ENCODE results near the gene NUTM2F. TPM values are rescaled to one million over a fixed set of nuclear protein-coding genes. Genes with fewer than 3 reads are reported as not detected.
"Not testable (repeated sequence)": the region's sequence is repeated elsewhere in the genome, so short reads cannot be mapped to it uniquely, and the experiment has no call there.

NUTM2F gene
- total and polyA plus RNA-seq, 7 donors = 0.03 TPM; not detected in 6

DNA sequence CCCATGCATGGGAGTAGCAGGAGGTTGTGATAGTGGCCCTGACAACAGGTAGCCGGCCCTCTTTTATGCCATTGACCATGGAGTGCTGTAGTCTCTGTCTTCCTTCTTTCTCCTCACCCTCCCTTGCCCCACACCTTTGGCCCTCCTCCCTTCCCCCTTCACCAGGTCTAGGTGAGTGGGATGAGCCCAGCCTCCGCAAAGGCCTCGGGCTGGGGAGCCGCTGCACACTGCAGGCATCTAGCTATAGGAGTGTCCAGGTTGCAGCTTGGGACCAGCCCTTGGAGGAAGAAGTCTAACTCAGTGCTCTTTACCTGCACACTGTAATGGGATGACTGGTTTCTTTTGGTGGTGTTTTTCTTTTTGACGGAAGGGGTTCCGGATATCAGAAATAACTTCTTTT, 12.3 kb upstream of the NUTM2F start:
- ATAC-seq; intact Hi-C loops (cut with DNase I): not testable (repeated sequence)
- 65 to 95% (median 95%) methylated on average over 2 to 5 of the region's 6 CpGs for WGBS, 3 donors

DNA sequence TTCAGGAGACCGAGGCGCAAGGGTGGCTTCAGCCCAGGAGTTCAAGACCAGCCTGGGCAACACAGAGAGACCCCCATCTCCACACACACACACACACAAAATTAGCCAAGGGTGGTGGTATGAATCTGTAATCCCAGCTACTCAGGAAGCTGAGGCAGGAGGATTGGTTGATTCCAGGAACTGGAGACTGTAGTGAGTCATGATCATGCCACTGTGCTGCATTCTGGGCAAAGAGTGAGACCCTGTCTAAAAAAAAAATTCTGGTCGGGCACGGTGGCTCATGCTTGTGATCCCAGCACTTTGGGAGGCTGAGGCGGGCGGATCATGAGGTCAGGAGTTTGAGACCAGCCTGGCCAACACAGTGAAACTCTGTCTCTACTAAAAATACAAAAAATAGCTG, 11.2 kb upstream of the NUTM2F start:
- intact Hi-C loops (cut with DNase I); H3K27ac ChIP-seq; DNase-seq; H3K9me3 ChIP-seq; ATAC-seq; H3K4me3 ChIP-seq; H3K36me3 ChIP-seq (ENCODE audit: insufficient read depth in 1 of 2, low read depth in 1 of 2); H3K4me1 ChIP-seq; H3K27me3 ChIP-seq (ENCODE audit: insufficient read depth in 3 of 3, low read length in 2 of 3): not testable (repeated sequence)
- 91 to 92% (median 92%) methylated on average over 6 of the region's 6 CpGs for WGBS, 3 donors

More for the DNA sequence above, 12.3 kb upstream of the NUTM2F start:
- H3K27me3 ChIP-seq (ENCODE audit: insufficient read depth in 3 of 3, low read length in 2 of 3); H3K4me1 ChIP-seq; H3K9me3 ChIP-seq; H3K27ac ChIP-seq; DNase-seq; H3K36me3 ChIP-seq (ENCODE audit: insufficient read depth in 1 of 2, low read depth in 1 of 2); H3K4me3 ChIP-seq: not testable (repeated sequence)

DNA sequence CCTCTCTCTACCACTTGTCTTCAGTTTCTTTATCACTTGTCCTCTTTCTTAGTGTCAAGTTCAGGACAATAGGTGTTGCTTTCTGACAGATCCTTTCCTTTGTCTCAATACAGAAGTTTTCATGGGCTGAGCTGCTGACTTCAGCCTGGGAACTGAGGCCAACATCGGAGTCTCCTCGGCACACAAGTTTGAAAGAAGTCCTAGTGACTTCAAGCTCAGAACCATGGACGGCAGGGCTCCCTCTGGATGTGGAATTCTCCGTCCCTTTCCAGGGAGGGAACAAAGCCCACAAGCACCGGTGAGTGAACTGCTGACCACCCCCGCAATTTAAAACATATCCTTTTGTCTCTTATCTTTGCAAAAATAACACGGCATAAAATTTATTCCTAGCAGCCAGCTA, 10.3 kb upstream of the NUTM2F start:
- H3K36me3 ChIP-seq (ENCODE audit: insufficient read depth in 1 of 2, low read depth in 1 of 2); H3K27me3 ChIP-seq (ENCODE audit: insufficient read depth in 3 of 3, low read length in 2 of 3); H3K4me3 ChIP-seq; H3K4me1 ChIP-seq; H3K27ac ChIP-seq; H3K9me3 ChIP-seq; intact Hi-C loops (cut with DNase I); ATAC-seq; DNase-seq: not testable (repeated sequence)
- 63 to 69% (median 68%) methylated on average over 7 of the region's 7 CpGs for WGBS, 3 donors

DNA sequence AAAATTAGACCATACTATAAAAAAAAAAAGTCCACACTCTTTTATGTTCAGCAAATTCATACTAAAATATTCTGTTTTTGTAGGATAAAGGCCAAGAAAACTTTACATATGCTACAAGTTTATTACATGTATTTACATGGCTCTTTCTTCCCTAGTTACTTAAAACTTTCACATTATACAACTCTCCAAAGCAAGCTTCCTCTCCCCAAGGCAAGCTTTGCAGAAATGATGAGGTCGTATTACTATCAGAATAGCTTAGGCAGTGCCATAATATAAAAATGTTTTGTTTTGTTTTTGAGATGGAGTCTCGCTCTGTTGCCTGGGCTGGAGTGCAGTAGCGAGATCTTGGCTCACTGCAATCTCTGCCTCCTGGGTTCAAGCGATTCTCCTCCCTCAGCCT, 8.0 kb upstream of the NUTM2F start:
- intact Hi-C loops (cut with DNase I); H3K27me3 ChIP-seq (ENCODE audit: insufficient read depth in 3 of 3, low read length in 2 of 3); ATAC-seq; H3K27ac ChIP-seq; H3K9me3 ChIP-seq; DNase-seq; H3K4me3 ChIP-seq; H3K36me3 ChIP-seq (ENCODE audit: insufficient read depth in 1 of 2, low read depth in 1 of 2); H3K4me1 ChIP-seq: not testable (repeated sequence)
- whole genome bisulfite sequencing, 3 donors = 85 to 90% (median 88%) methylated on average over 3 to 4 of the region's 4 CpGs

DNA sequence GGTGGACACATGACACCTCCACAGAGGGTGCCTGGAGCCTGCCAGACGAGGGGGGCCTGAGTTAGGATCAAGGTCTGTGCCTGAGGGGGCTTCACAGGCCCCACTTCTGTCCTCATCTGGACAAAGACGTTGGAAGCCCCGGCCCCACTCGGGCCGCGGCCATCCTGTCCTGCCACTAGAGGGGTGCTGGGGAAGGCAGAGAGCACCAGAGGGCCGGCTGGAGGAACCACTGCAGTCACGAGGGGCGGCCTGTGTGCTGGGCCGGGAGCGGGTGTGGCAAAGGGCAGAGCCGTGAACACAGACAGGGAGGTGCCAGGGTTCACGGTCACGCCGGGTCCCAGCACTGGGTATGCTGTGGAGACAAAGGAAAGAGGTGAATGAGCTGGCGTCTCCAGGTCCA, 2.9 kb downstream of the NUTM2F start:
- DNase-seq; H3K4me3 ChIP-seq; H3K9me3 ChIP-seq; H3K36me3 ChIP-seq (ENCODE audit: insufficient read depth in 1 of 2, low read depth in 1 of 2); intact Hi-C loops (cut with DNase I); H3K27me3 ChIP-seq (ENCODE audit: insufficient read depth in 3 of 3, low read length in 2 of 3); ATAC-seq; H3K27ac ChIP-seq; H3K4me1 ChIP-seq: not testable (repeated sequence)
- 73 to 81% (median 77%) methylated on average over 15 of the region's 16 CpGs for WGBS, 3 donors

DNA sequence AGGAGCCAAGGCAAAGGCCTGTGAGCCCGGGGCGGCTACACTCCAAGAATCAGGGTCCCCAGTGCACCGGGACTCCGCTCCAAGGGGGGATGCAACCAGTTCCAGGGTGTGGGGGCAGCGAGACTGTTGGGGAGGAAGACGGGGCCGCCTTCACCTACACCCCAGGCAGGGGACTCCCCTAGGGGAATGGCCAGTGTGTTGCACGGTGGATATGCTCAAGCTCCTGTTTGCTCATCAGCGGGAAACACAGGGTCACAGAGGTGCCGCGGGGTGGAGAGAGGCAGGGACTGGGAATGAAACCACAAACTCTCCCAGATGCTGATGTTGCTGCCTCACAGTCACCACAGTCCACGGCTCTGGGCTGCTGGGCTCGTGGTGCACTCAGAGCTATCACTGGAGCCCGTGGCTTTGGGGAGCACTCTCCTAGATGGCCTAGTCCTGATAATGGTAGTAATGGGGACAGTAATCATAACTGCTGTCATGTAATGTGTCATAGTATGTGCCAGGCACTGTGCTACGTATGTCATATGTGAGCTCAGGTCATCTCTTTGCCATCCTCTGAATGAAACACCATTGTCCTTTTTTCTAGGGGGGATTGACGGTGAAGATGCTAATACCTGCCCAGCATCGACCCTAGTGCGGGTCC, 5.2 kb downstream of the NUTM2F start:
- DNase-seq; H3K27me3 ChIP-seq (ENCODE audit: insufficient read depth in 3 of 3, low read length in 2 of 3): not testable (repeated sequence)
- 82 to 83% (median 82%) methylated on average over 10 to 13 of the region's 18 CpGs for WGBS, 3 donors

DNA sequence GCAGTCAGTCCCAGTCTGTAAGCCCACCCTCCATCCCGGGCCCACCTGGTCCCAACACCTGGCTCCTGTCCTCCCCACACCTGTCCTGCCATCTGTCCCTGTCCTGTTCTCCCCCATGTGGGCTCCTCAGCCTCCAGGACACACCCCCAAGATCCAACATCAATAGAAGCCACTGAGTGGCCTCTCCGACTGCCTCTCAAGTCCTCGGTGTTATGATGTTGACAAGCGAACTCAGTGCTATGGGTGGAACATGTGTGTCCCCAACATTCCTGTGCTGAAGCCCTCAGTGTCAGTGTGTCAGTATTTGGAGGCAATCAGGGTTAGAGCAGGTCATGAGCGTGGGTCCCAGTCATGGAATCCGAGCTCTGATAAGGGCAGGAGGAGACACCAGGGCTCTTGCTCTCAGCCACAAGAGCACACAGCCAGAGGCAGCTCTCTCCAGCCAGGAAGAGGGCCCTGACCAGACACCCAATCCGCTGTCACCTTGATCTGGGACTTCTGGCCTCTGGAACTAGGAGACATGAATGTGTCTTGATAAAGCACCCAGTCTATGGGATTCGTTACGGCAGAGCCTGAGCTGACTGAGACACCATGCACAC, 6.0 kb downstream of the NUTM2F start:
- H3K27ac ChIP-seq; ATAC-seq; H3K4me1 ChIP-seq; intact Hi-C loops (cut with DNase I); H3K4me3 ChIP-seq; H3K36me3 ChIP-seq (ENCODE audit: insufficient read depth in 1 of 2, low read depth in 1 of 2); H3K9me3 ChIP-seq; DNase-seq; H3K27me3 ChIP-seq (ENCODE audit: insufficient read depth in 3 of 3, low read length in 2 of 3): not testable (repeated sequence)
- 76 to 98% (median 91%) methylated on average over 4 to 7 of the region's 9 CpGs for WGBS, 3 donors

More for the DNA sequence above, 5.2 kb downstream of the NUTM2F start:
- ATAC-seq; intact Hi-C loops (cut with DNase I); H3K4me1 ChIP-seq; H3K27ac ChIP-seq; H3K36me3 ChIP-seq (ENCODE audit: insufficient read depth in 1 of 2, low read depth in 1 of 2); H3K9me3 ChIP-seq; H3K4me3 ChIP-seq: not testable (repeated sequence)

DNA sequence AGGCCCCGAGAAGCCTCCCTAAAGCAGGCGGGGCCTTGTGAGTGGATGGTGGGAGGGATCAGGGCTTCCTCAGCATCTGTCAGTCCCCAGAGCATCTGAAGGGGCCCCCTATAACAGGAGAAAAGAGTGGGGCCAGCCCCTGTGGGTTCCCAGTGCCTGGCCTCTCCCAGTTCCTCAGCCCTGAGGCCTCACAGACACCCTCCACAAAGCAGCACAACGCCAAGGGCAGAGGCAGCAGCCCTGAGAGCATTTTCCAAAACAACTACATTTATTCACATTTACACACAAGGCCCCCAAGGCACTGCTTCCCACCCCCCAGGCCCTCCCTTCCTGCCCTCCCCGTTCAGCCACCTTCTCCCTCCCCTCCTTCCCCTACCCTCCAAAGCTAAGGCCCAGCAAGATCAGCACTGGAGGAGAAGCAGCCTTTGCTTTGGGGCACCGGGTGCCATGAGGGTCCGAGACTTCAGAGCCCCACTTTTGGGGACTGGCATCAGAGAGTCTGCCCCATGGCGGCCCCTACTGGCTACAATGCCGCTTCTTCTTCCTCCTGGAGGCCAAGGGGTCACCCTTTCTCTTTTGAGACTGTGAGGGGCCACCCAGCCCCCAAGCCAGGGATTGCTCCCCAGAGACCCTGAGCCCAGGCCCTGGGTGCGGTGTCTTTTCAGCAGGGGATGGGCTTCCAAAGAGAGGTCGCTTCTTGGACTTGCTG, 10.3 kb downstream of the NUTM2F start:
- H3K9me3 ChIP-seq; ATAC-seq; H3K4me1 ChIP-seq; H3K36me3 ChIP-seq (ENCODE audit: insufficient read depth in 1 of 2, low read depth in 1 of 2); H3K27me3 ChIP-seq (ENCODE audit: insufficient read depth in 3 of 3, low read length in 2 of 3); DNase-seq; intact Hi-C loops (cut with DNase I); H3K27ac ChIP-seq; H3K4me3 ChIP-seq: not testable (repeated sequence)
- WGBS, 3 donors = no CpG with 5 or more reads among the region's 10 CpGs

DNA sequence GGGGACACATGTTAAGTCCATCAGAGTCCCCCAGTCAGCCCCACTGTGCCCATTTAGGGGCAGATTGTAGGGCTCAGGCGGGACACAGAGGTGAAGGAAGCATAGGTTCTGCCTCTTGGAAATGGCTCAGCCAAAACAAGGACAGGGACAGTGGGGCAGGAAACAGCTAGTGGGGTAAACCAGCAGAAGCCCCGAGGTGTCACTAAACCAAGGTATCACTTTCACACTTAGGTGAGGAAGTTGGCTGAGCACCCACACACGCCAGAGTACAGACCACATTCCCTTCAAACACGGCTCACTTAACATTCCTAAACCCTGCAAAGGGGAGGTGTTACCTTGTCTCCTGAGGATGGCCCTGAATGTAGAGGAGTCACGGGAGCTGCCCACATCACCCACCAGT, 12.2 kb downstream of the NUTM2F start:
- WGBS, 3 donors = 50 to 67% methylated on average over 2 of the region's 5 CpGs; no CpG with 5 or more reads in 1 of the 3 donors
- intact Hi-C loops (cut with DNase I); H3K4me1 ChIP-seq; DNase-seq; H3K27ac ChIP-seq; H3K4me3 ChIP-seq; ATAC-seq; H3K36me3 ChIP-seq (ENCODE audit: insufficient read depth in 1 of 2, low read depth in 1 of 2); H3K9me3 ChIP-seq; H3K27me3 ChIP-seq (ENCODE audit: insufficient read depth in 3 of 3, low read length in 2 of 3): not testable (repeated sequence)

DNA sequence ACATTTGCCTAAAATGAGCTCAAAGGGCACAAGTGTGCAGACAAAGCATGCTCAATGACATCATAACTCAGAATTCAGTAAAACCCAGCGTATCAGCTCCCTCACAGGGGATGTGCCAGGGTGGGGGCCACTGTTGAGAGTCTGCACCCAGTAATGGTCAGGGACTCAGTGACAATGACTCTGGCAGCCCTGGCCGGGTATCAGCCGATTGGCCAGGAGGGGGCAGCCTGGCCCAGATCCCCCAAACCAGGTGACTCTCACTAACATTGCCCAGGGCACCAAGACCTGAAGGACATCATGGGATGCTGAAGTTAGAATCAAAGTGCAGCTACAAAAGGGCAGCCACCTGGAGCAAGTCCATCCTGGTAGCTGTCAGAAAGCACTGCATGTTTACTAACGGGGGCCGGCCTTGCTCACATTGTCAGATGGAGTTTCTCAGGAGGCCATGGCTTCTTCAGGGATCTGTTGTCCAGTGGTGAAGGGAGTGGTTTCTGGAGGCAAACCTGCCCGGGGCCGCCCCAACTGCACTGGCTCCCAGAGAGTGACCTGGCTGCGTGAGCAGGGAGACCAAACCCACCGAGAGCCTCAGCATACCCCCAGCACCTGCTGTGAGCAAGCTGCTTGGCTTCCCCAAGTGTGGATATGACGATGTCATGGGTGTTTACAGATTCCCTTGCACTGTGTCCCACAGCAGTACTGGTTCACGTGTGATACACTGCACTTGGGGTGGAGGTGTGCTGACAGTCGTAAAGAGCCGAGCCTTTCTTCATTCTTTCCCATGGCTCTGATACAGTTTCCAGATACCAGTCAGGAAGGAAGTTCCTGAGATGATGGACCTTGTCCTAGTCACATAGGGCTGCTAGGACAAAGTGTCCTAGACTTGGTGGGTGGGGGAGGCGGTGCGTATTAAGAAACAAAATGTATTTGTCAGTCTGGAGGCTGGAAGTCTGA, 13.1 kb downstream of the NUTM2F start:
- ATAC-seq = peak in 3 of 4 donors; percentile 38 to 56 (median 51)
- H3K36me3 ChIP-seq (ENCODE audit: insufficient read depth in 1 of 2, low read depth in 1 of 2); intact Hi-C loops (cut with DNase I); H3K27me3 ChIP-seq (ENCODE audit: insufficient read depth in 3 of 3, low read length in 2 of 3); H3K9me3 ChIP-seq; H3K4me1 ChIP-seq; DNase-seq; H3K4me3 ChIP-seq; H3K27ac ChIP-seq: not testable (repeated sequence)
- WGBS, 3 donors = 88 to 100% (median 94%) methylated on average over 4 to 7 of the region's 15 CpGs

Data from psoas muscle (tissue), 8 donors.